Stimulated activated CD8-positive, alpha-beta memory T cell treated with anti-CD3 and anti-CD28 coated beads, Interleukin-15, amount 100 ng/mL, for 48 hours (primary cell): ENCODE data around the gene TP53I3.
"Not testable (repeated sequence)": the region's sequence is repeated elsewhere in the genome, so short reads cannot be mapped to it uniquely, and the experiment has no call there.

ENCODE experiments used
- DNase-seq, 2 donors: peaks; one replicate each; pipeline ENCODE4 v3.0.0-alpha.2; 2020; ENCODE audit warnings: low read depth in 2 of 2

The TP53I3 gene

GRCh38 chr2:24054366-24055010 lies 30.1 kb downstream of the TP53I3 start:
- DNase-seq = no peak

- no peak for DNase-seq
Measured at GRCh38 chr2:24052951-24053350, 31.7 kb downstream of the TP53I3 start.

GRCh38 chr2:24051833-24052232 lies 32.8 kb downstream of the TP53I3 start:
- no peak for DNase-seq

- DNase-seq = no peak
Measured at GRCh38 chr2:24050041-24050979, 34.3 kb downstream of the TP53I3 start.

GRCh38 chr2:24049485-24050021 lies 35.1 kb downstream of the TP53I3 start, which contains the start of gene FKBP1B:
Gene FKBP1B, plus strand, starts transcription at chr2:24049741. Its CDS starts 109 bp downstream, at chr2:24049850.
- peak; percentile 45 to 60 for DNase-seq

- DNase-seq = no peak
Measured at GRCh38 chr2:24048769-24049484, 35.7 kb downstream of the TP53I3 start.

- no peak for DNase-seq
Measured at GRCh38 chr2:24047703-24048033, 37.0 kb downstream of the TP53I3 start.

GRCh38 chr2:24046930-24047702 lies 37.5 kb downstream of the TP53I3 start, which contains the start of gene WDCP:
Gene WDCP, minus strand, starts transcription at chr2:24047391. Its CDS starts 7,897 bp downstream, at chr2:24039494.
- peak; percentile 93 for DNase-seq

- no peak for DNase-seq
Measured at GRCh38 chr2:24046599-24046929, 38.1 kb downstream of the TP53I3 start.

GRCh38 chr2:24045511-24046508 lies 38.8 kb downstream of the TP53I3 start:
- no peak for DNase-seq

- DNase-seq = not testable (repeated sequence)
Measured at GRCh38 chr2:24043133-24043532, 41.5 kb downstream of the TP53I3 start.

GRCh38 chr2:24040511-24040910 lies 44.1 kb downstream of the TP53I3 start:
- DNase-seq = no peak

- no peak for DNase-seq
Measured at GRCh38 chr2:24038786-24039499, 45.7 kb downstream of the TP53I3 start.
